H9 (cell line): ENCODE results near the gene JPH2. TPM values are rescaled to one million over a fixed set of nuclear protein-coding genes. Genes with fewer than 3 reads are reported as not detected.

Experiments used
- DNase-seq: peaks from one replicate; pipeline ENCODE4 v3.0.0-alpha.2; 2017
- H2AFZ ChIP-seq: one replicate; pipeline ENCODE4 v1.6.1; 2013; ENCODE audit warnings: mild to moderate bottlenecking, low read length, control low read depth, moderate library complexity
- H2AK5ac ChIP-seq: 2 replicates; pipeline ENCODE4 v1.6.1; 2013; ENCODE audit warnings: low read length, control low read depth, mixed read lengths; ENCODE audit not compliant: insufficient read length
- H2BK120ac ChIP-seq: one replicate; pipeline ENCODE4 v1.6.1; 2013; ENCODE audit warnings: low read depth, mild to moderate bottlenecking, low read length, control low read depth, inconsistent platforms; ENCODE audit not compliant: poor library complexity, severe bottlenecking
- H2BK12ac ChIP-seq: 2 replicates; pipeline ENCODE4 v1.6.1; 2013; ENCODE audit warnings: low read length, control low read depth, mixed read lengths, low read depth; ENCODE audit not compliant: insufficient read length
- H2BK15ac ChIP-seq: 2 replicates; pipeline ENCODE4 v1.6.1; 2013; ENCODE audit warnings: low read depth, low read length, control low read depth
- H2BK20ac ChIP-seq: one replicate; pipeline ENCODE4 v1.6.1; 2013; ENCODE audit warnings: low read depth, mild to moderate bottlenecking, low read length, control low read depth, inconsistent platforms; ENCODE audit not compliant: poor library complexity, severe bottlenecking
- H2BK5ac ChIP-seq: 2 replicates; pipeline ENCODE4 v1.6.1; 2013; ENCODE audit warnings: low read length, control low read depth, mixed read lengths; ENCODE audit not compliant: insufficient read length
- H3K14ac ChIP-seq: 2 replicates; pipeline ENCODE4 v1.6.1; 2013; ENCODE audit warnings: low read length, control low read depth; ENCODE audit not compliant: insufficient read depth
- H3K18ac ChIP-seq: 2 replicates; pipeline ENCODE4 v1.6.1; 2013; ENCODE audit warnings: low read depth, mild to moderate bottlenecking, mixed read lengths, low read length, control low read depth; ENCODE audit not compliant: insufficient read length
- H3K23ac ChIP-seq: 2 replicates; pipeline ENCODE4 v1.6.1; 2013; ENCODE audit warnings: low read length, control low read depth, mixed read lengths, low read depth; ENCODE audit not compliant: insufficient read length
- H3K23me2 ChIP-seq: 2 replicates; pipeline ENCODE4 v1.6.1; 2013; ENCODE audit warnings: low read depth, mild to moderate bottlenecking, mixed read lengths, low read length, control low read depth; ENCODE audit not compliant: insufficient read length, poor library complexity, severe bottlenecking
- H3K27ac ChIP-seq: 2 replicates; pipeline ENCODE4 v1.5.1; 2013; ENCODE audit warnings: low read length, control low read depth, mixed read lengths, low read depth; ENCODE audit not compliant: insufficient read length
- H3K27me3 ChIP-seq: 2 replicates; pipeline ENCODE4 v1.6.1; 2013; ENCODE audit warnings: low read length, control low read depth, inconsistent platforms; ENCODE audit not compliant: insufficient read depth
- H3K4ac ChIP-seq: 2 replicates; pipeline ENCODE4 v1.6.1; 2013; ENCODE audit warnings: low read depth, mild to moderate bottlenecking, control low read depth, inconsistent platforms, low read length, moderate library complexity
- H3K4me1 ChIP-seq: 2 replicates; pipeline ENCODE4 v1.6.1; 2013; ENCODE audit warnings: low read length, control low read depth, inconsistent platforms; ENCODE audit not compliant: insufficient read depth
- H3K4me2 ChIP-seq: 2 replicates; pipeline ENCODE4 v1.6.1; 2013; ENCODE audit warnings: low read length, control low read depth, mixed read lengths; ENCODE audit not compliant: insufficient read length, insufficient read depth
- H3K56ac ChIP-seq: 2 replicates; pipeline ENCODE4 v1.6.1; 2013; ENCODE audit warnings: low read depth, mild to moderate bottlenecking, mixed read lengths, low read length, control low read depth; ENCODE audit not compliant: insufficient read length
- H3K79me1 ChIP-seq: 2 replicates; pipeline ENCODE4 v1.6.1; 2013; ENCODE audit warnings: low read depth, mild to moderate bottlenecking, moderate library complexity, low read length, control low read depth, inconsistent platforms; ENCODE audit not compliant: insufficient read depth, poor library complexity, severe bottlenecking
- H3K79me2 ChIP-seq: 2 replicates; pipeline ENCODE4 v1.6.1; 2013; ENCODE audit warnings: low read length, control low read depth, inconsistent platforms; ENCODE audit not compliant: insufficient read depth
- H3K9ac ChIP-seq: 2 replicates; pipeline ENCODE4 v1.6.1; 2013; ENCODE audit warnings: low read length, control low read depth, mixed read lengths; ENCODE audit not compliant: insufficient read length; ENCODE audit errors: extremely low read depth
- H3K9me3 ChIP-seq: one replicate; pipeline ENCODE4 v1.6.1; 2013; ENCODE audit warnings: low read depth, low read length, inconsistent platforms; ENCODE audit not compliant: control insufficient read depth
- H3T11ph ChIP-seq: one replicate; pipeline ENCODE4 v1.6.1; 2013; ENCODE audit warnings: mild to moderate bottlenecking, low read length, control low read depth, inconsistent platforms
- H4K20me1 ChIP-seq: one replicate; pipeline ENCODE4 v1.6.1; 2013; ENCODE audit not compliant: control insufficient read depth, insufficient read length, insufficient read depth
- H4K5ac ChIP-seq: 2 replicates; pipeline ENCODE4 v1.6.1; 2013; ENCODE audit warnings: low read depth, mild to moderate bottlenecking, mixed read lengths, low read length, control low read depth; ENCODE audit not compliant: insufficient read length
- H4K8ac ChIP-seq: replicated peaks from 2 replicates; pipeline ENCODE4 v1.6.1; 2013; ENCODE audit warnings: low read length, control low read depth, mixed read lengths, low read depth; ENCODE audit not compliant: insufficient read length
- H4K91ac ChIP-seq: 2 replicates; pipeline ENCODE4 v1.6.1; 2013; ENCODE audit warnings: low read depth, mild to moderate bottlenecking, moderate library complexity, mixed read lengths, low read length, control low read depth; ENCODE audit not compliant: insufficient read length
- H3K27ac Mint-ChIP-seq, 3 experiments: 2 replicates in 2 of 3; 3 replicates in 1 of 3; pipeline ENCODE4 v1.8.0; 2020 to 2021; ENCODE audit warnings: mixed read lengths in 3 of 3, mild to moderate bottlenecking in 1 of 3, moderate library complexity in 1 of 3
- H3K27me3 Mint-ChIP-seq: 2 replicates; pipeline ENCODE4 v1.8.0; 2021; ENCODE audit warnings: low read depth, mild to moderate bottlenecking, moderate library complexity, mixed read lengths
- H3K36me3 Mint-ChIP-seq, 3 experiments: 2 replicates in 2 of 3; 3 replicates in 1 of 3; pipeline ENCODE4 v1.8.0; 2020 to 2021; ENCODE audit warnings: low read depth in 3 of 3, mixed read lengths in 3 of 3; ENCODE audit not compliant: insufficient read depth in 1 of 3
- H3K4me1 Mint-ChIP-seq, 2 experiments: 2 replicates each; pipeline ENCODE4 v1.8.0; 2020; ENCODE audit warnings: mixed read lengths in 2 of 2
- H3K4me3 Mint-ChIP-seq, 2 experiments: 2 replicates in 1 of 2; 3 replicates in 1 of 2; pipeline ENCODE4 v1.8.0; 2020 to 2021; ENCODE audit warnings: mild to moderate bottlenecking in 2 of 2, mixed read lengths in 2 of 2, moderate library complexity in 1 of 2
- H3K9me3 Mint-ChIP-seq, 2 experiments: 2 replicates in 1 of 2; 3 replicates in 1 of 2; pipeline ENCODE4 v1.8.0; 2020; ENCODE audit warnings: mild to moderate bottlenecking in 2 of 2, mixed read lengths in 2 of 2, moderate library complexity in 1 of 2
- WGBS: extraction: QIAGEN DNeasy Blood & Tissue Kit; methylation state at CpG from one replicate; pipeline ENCODE4 v1.1.7; 2013; ENCODE audit warnings: missing lambda C conversion rate, low lambda C conversion rate, mixed read lengths; ENCODE audit not compliant: insufficient read length; ENCODE audit errors: extremely low coverage; 5-methylcytosine and 5-hydroxymethylcytosine counted together
- total RNA-seq: library from RNA; stranded (reverse); gene quantifications from 2 replicates; pipeline ENCODE4 v1.2.1, GENCODE V29; 2021
- TF ChIP-seq, protein P1 (sequence below): fragments of 200-600 bp; sonication (generic); conservative IDR thresholded peaks from 3 replicates; pipeline ENCODE4 v1.8.0; 2021; ENCODE audit warnings: antibody characterized with exemption, mild to moderate bottlenecking

JPH2 gene
- total RNA-seq, 1 experiment from 2014 or later, result 0.31 TPM

GRCh38 chr20:44075950-44076232, 111.1 kb downstream of the JPH2 start:
- Histone ChIP-seq H3K9me3 (no peaks in the 10 kb centered on the region), H3K27ac (no peak overlapping the region), H3K4ac (no peak overlapping the region), H2BK120ac (no peak overlapping the region), H3K4me2 (no peak overlapping the region), H3K14ac (no peak overlapping the region), H4K5ac (no peak overlapping the region), H2BK15ac (no peak overlapping the region), H3K56ac (no peak overlapping the region), H3K79me2 (no peaks in the 10 kb centered on the region), H3K23me2 (no peaks in the 10 kb centered on the region), H3K27me3 (no peaks in the 10 kb centered on the region), H3K23ac (no peak overlapping the region), H4K8ac (no peak overlapping the region), H2BK20ac (no peak overlapping the region), H2AFZ (no peak overlapping the region), H2BK12ac (no peak overlapping the region), H3T11ph (no peak overlapping the region), H3K4me1 (no peaks in the 10 kb centered on the region), H3K79me1 (no peaks in the 10 kb centered on the region), H3K18ac (no peak overlapping the region), H4K20me1 (no peaks in the 10 kb centered on the region), H2BK5ac (no peak overlapping the region), H4K91ac (no peak overlapping the region), H3K9ac (no peak overlapping the region), H2AK5ac (no peak overlapping the region)
- TF ChIP-seq, protein P1, sequence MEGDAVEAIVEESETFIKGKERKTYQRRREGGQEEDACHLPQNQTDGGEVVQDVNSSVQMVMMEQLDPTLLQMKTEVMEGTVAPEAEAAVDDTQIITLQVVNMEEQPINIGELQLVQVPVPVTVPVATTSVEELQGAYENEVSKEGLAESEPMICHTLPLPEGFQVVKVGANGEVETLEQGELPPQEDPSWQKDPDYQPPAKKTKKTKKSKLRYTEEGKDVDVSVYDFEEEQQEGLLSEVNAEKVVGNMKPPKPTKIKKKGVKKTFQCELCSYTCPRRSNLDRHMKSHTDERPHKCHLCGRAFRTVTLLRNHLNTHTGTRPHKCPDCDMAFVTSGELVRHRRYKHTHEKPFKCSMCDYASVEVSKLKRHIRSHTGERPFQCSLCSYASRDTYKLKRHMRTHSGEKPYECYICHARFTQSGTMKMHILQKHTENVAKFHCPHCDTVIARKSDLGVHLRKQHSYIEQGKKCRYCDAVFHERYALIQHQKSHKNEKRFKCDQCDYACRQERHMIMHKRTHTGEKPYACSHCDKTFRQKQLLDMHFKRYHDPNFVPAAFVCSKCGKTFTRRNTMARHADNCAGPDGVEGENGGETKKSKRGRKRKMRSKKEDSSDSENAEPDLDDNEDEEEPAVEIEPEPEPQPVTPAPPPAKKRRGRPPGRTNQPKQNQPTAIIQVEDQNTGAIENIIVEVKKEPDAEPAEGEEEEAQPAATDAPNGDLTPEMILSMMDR, result no peak
- Mint-ChIP-seq H3K36me3 (no peaks in the 10 kb centered on the region), H3K4me3 (no peak overlapping the region), H3K27ac (no peak overlapping the region), H3K27me3 (no peaks in the 10 kb centered on the region; the same call in 1 of the 2 replicates), H3K9me3 (no peaks in the 10 kb centered on the region), H3K4me1 (peaks cover 11 to 15% of the 10 kb centered on the region in 2 experiments)
- DNase-seq, result no peak
- WGBS, result no CpG with 5 or more reads among the region's 5 CpGs
